ENCODE results near the gene ELK4. TPM values are rescaled to one million over a fixed set of nuclear protein-coding genes. Genes with fewer than 3 reads are reported as not detected.

ELK4 gene
- total RNA-seq, 2 donors from 2014 or later = 20.2 to 34.4 TPM

GRCh38 chr1:205593532-205593931 is 38.3 kb downstream of the ELK4 start:
- no peak overlapping the region for H3K4me3 ChIP-seq
- H3K36me3 ChIP-seq = no peaks in the 10 kb centered on the region
- TF ChIP-seq, protein P1, sequence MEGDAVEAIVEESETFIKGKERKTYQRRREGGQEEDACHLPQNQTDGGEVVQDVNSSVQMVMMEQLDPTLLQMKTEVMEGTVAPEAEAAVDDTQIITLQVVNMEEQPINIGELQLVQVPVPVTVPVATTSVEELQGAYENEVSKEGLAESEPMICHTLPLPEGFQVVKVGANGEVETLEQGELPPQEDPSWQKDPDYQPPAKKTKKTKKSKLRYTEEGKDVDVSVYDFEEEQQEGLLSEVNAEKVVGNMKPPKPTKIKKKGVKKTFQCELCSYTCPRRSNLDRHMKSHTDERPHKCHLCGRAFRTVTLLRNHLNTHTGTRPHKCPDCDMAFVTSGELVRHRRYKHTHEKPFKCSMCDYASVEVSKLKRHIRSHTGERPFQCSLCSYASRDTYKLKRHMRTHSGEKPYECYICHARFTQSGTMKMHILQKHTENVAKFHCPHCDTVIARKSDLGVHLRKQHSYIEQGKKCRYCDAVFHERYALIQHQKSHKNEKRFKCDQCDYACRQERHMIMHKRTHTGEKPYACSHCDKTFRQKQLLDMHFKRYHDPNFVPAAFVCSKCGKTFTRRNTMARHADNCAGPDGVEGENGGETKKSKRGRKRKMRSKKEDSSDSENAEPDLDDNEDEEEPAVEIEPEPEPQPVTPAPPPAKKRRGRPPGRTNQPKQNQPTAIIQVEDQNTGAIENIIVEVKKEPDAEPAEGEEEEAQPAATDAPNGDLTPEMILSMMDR (IDR thresholded peaks at IDR 0.05) = no peak
- no peak for ATAC-seq (ENCODE audit: insufficient number of reproducible peaks, low FRiP score, low read depth)
- DNase-seq (ENCODE audit: low spot score) = no peak
- no peaks in the 10 kb centered on the region for H3K9me3 ChIP-seq
- no peaks in the 10 kb centered on the region for H3K27me3 ChIP-seq (replicated peaks; ENCODE audit: insufficient read depth)
- H3K27ac ChIP-seq = no peak overlapping the region
- H3K4me1 ChIP-seq (ENCODE audit: control insufficient read depth in 1 of 2, low read depth in 2 of 2) = peaks cover 10 to 24% of the 10 kb centered on the region in 2 donors

- Histone ChIP-seq H3K36me3 (no peaks in the 10 kb centered on the region), H3K4me1 (ENCODE audit: control insufficient read depth in 1 of 2, low read depth in 2 of 2) (peaks cover under 1 to 19% of the 10 kb centered on the region in 2 donors), H3K9me3 (no peaks in the 10 kb centered on the region), H3K4me3 (peak overlapping the region; percentile 73), H3K27ac (no peak overlapping the region), H3K27me3 (replicated peaks; ENCODE audit: insufficient read depth) (no peaks in the 10 kb centered on the region)
- no peak for DNase-seq (ENCODE audit: low spot score)
- TF ChIP-seq, protein P1 (IDR thresholded peaks at IDR 0.05) = no peak
- ATAC-seq (ENCODE audit: insufficient number of reproducible peaks, low FRiP score, low read depth) = no peak
Measured at GRCh38 chr1:205592443-205593003, 39.3 kb downstream of the ELK4 start.

DNA sequence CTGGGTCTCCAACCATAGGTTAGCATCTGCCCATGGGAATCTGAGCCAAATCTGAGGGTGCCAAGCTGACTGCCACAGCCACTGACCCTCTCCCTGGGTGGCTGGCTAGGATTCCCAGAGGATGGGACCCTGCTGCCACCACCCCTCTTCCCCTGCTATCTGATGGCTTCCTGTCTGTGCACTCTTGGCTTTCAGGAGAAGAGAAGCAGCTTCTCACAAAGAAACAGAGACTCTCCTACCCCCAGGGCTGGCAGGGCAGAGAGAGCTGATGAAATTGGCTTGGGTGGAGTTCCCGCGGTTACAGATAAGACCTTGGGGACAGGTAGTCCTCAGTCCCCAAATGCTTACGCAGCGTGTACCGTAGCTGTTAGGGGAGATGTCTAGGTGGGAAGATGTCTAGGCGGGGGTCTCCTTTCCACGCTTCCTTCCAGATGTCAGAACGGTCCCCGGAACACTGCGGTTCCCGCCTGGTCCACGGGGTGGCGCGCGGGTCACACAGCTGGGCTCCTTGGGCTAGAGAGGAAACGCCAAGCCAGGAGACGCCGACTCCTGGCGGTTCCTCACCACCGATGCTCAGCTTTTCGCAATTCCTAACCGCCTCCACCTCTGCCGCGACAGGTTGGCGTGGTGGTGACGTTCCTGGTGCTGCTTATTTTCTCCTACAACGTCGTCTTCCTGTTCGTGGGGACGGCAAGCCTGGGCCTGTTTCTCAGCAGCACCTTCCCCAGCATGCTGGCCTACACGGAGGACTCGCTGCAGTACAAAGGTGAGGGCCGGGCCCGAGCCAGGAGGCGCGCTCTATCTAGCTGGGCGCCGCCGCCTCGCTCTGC is 40.1 kb downstream of the ELK4 start:
- Histone ChIP-seq H3K4me1 (ENCODE audit: control insufficient read depth in 1 of 2, low read depth in 2 of 2) (peaks cover 0 to 18% of the 10 kb centered on the region in 2 donors), H3K4me3 (peak overlapping the region; percentile 73), H3K27ac (no peak overlapping the region), H3K9me3 (no peaks in the 10 kb centered on the region), H3K27me3 (replicated peaks; ENCODE audit: insufficient read depth) (no peaks in the 10 kb centered on the region), H3K36me3 (no peaks in the 10 kb centered on the region)
- no peak for ATAC-seq (ENCODE audit: insufficient number of reproducible peaks, low FRiP score, low read depth)
- TF ChIP-seq, protein P1 (IDR thresholded peaks at IDR 0.05) = peak; percentile 99
- DNase-seq (ENCODE audit: low spot score) = peak; percentile 61

DNA sequence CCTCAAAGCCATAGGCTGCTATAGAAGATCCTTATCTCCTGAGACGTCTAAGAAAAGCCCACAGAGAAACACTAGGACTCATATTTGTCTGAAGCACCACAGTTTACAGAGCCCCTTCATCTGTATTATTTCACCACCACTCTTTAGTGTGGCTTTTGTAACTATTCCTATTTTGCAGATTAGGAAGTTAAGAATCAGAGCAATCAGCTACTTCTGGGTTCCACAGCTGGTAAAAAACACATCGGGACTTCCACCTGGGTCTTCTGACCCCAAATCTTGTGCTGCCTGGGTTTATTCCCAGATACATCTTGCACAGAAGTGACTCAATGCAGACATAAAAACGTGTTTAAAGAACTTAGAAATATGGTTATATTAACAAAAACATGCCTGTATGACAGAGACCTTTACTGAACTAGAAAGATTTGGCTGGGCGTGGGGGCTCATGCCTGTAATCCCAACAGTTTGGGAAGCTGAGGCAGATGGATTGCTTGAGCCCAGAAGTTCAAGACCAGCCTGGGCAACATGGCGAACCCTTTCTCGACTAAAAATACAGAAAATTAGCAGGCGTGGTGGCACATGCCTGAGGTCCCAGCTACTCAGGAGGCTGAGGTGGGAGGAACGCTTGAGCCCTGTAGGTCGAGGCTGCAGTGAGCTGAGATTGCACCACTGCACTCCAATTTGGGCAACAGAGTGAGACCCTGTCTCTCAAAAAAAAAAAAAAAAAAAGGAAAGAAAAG is 40.9 kb downstream of the ELK4 start:
- ATAC-seq (ENCODE audit: insufficient number of reproducible peaks, low FRiP score, low read depth) (no peak), DNase-seq (ENCODE audit: low spot score) (no peak)
- no peaks in the 10 kb centered on the region for H3K9me3 ChIP-seq
- TF ChIP-seq, protein P1 (IDR thresholded peaks at IDR 0.05) = no peak
- H3K27ac ChIP-seq = no peak overlapping the region
- H3K4me3 ChIP-seq = no peak overlapping the region
- H3K27me3 ChIP-seq (replicated peaks; ENCODE audit: insufficient read depth) = no peaks in the 10 kb centered on the region
- peaks cover 0 to 18% of the 10 kb centered on the region in 2 donors for H3K4me1 ChIP-seq (ENCODE audit: control insufficient read depth in 1 of 2, low read depth in 2 of 2)
- no peaks in the 10 kb centered on the region for H3K36me3 ChIP-seq

DNA sequence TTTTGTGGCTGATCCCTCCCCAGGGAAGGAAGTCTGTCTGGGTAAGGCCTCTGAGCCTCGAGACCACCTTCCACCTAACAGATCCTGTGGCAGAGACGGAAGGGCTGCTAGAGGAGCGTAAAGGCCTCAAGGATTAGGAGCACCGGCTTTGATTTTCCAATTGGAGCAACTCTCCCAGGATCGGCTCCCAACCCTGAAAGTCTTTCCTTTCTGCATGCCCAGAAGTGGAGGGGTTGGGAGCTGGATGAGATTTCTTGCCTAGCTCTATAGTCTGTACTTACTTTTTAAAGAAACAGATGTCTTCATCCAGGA is 41.4 kb downstream of the ELK4 start:
- no peaks in the 10 kb centered on the region for H3K36me3 ChIP-seq
- no peak for DNase-seq (ENCODE audit: low spot score)
- peaks cover 0 to 18% of the 10 kb centered on the region in 2 donors for H3K4me1 ChIP-seq (ENCODE audit: control insufficient read depth in 1 of 2, low read depth in 2 of 2)
- no peak for ATAC-seq (ENCODE audit: insufficient number of reproducible peaks, low FRiP score, low read depth)
- no peaks in the 10 kb centered on the region for H3K27me3 ChIP-seq (replicated peaks; ENCODE audit: insufficient read depth)
- no peak overlapping the region for H3K27ac ChIP-seq
- H3K9me3 ChIP-seq = no peaks in the 10 kb centered on the region
- no peak overlapping the region for H3K4me3 ChIP-seq
- TF ChIP-seq, protein P1 (IDR thresholded peaks at IDR 0.05) = no peak
